Activated CD4-positive, alpha-beta T cell treated with anti-CD3 and anti-CD28 coated beads for 1 hour (primary cell): ENCODE results near the gene SPECC1.
A peak's percentile ranks its signal among the peaks of the same experiment; 100 is the strongest.
"Not testable (repeated sequence)": the region's sequence is repeated elsewhere in the genome, so short reads cannot be mapped to it uniquely, and the experiment has no call there.

Experiments used
- DNase-seq: peaks from one replicate; pipeline ENCODE4 v3.0.0-alpha.2; 2020

Gene SPECC1

GRCh38 chr17:20095336-20096080, 86.3 kb downstream of the SPECC1 start:
- no peak for DNase-seq

- no peak for DNase-seq
These were observed 87.3 kb downstream of the SPECC1 start for GRCh38 chr17:20096430-20096829.

DNA sequence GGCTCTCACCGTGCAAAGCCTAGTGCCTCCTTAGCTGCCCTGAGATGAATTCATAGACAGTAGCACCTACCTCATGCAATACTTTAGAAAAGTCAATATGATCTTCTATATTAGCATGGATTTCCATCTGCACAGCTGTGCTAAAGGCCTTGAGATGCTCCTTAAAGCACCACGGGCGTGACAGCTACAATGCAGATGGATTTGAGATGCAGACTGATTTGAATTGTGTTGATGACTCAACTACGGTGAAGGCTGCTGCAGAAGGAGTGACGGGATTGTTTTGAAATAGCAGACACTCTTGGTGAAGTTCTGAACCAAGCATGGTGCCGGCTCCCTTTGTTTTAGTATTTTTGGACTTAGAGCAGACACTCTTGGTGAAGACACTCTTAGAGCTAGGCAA, 88.2 kb downstream of the SPECC1 start:
- DNase-seq: no peak

GRCh38 chr17:20098314-20098713, 89.2 kb downstream of the SPECC1 start:
- no peak for DNase-seq

GRCh38 chr17:20100806-20101205, 91.6 kb downstream of the SPECC1 start:
- DNase-seq: not testable (repeated sequence)

DNA sequence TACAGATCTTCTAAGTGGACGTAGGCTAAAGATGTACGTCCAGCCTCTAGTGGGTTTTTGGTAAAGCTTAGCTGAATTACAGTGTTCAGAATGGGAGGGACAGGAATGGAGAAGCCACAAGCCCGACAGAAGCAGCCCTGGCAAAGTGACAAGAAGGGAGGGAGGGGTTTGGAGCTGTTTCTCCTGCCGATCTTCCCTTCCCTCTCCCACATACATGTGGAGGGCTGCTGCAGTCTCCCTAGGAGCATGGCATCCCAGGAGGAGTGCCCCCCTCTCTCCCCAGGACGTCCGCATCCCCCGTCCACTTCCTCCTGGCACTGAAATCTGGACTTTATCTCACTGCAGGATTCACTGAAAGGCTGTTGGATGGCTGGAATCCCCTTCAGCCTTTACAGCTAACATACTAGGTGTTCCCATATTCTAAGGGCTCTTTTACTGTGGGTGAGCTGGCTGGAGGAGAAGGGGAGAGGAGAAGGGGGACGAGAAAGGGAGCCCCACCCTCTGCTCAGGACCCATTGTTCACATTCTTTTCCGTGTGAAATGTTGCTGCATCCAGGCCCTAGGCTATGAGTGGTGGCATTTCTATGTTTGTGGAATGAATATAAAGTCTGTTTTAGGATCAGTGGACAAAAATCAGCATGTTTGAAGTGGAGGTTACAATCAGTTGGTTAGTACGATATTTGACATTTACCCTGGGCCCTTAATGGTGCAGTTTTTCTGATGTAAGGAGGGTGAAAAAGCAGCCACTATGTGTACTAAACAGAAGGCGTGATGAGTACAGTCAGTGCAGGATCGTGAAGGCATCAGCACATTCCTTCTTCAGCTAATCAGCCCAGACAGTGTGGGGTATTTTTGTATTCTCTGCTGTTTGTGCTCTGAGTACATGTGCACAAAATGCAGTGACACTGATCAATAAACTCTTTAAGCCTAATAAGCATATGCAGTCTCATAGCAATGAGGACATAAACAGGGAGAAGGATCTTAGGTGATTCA, 94.6 kb downstream of the SPECC1 start:
- no peak for DNase-seq

GRCh38 chr17:20105539-20106280, 96.6 kb downstream of the SPECC1 start:
- no peak for DNase-seq

DNA sequence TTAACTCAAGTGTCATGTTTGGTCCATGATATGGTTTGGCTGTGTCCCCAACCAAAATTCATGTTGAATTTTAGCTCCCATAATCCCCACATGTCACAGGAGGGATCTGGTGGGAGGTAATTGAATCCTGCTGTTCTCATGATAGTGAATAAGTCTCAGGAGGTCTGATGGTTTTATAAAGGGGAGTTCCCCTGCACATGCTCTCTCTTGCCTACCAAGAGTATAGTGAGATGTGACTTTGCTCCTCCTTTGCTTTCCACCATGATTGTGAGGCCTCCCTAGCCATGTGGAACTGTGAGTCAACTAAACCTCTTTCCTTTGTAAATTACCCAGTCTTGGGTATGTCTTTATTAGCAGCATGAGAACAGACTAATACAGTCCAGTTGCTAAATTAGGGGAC, 97.3 kb downstream of the SPECC1 start:
- DNase-seq: not testable (repeated sequence)

DNA sequence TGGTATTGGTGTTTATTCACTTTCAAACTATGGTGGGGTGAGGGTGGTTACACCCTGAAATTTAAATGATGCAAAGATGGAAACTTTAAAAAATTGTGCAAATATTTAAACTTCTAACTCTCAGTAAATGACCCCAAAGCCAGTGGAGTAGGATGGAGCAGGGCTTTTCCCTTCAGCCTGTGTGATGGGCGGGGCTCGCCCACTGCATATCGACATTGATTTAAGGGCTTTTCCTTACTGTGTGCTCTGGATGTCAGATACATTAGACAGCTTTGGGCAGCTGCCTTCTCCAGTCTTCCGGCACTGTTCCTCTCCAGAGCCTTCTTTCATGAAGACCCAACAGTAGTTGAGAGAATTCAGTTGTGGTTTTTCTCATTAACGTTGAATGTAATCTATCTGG, 99.9 kb downstream of the SPECC1 start:
- no peak for DNase-seq

- DNase-seq: no peak
These were observed 102.4 kb downstream of the SPECC1 start for GRCh38 chr17:20111538-20111937.

- DNase-seq: no peak
These were observed 105.3 kb downstream of the SPECC1 start for GRCh38 chr17:20114466-20114865.

GRCh38 chr17:20116683-20117309, 107.6 kb downstream of the SPECC1 start:
- peak; percentile 15 for DNase-seq

DNA sequence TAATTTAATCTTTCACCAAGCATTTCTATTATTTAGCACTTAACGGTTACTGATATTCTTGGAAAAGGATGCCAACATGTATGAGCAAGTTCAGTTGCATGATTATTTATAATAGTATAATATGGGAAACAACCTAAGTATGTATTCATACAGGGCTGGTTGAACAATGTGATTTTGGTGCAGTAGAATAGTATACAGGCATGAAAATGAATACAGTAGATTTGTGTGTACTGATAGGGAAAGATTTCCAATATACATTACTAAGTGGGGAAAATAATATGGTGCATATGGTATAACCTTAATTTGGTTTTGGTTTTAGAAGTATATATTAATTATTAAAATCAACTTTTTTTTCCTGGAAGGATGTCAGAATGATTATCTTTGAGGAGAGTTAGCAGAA, 109.1 kb downstream of the SPECC1 start:
- DNase-seq: no peak

DNA sequence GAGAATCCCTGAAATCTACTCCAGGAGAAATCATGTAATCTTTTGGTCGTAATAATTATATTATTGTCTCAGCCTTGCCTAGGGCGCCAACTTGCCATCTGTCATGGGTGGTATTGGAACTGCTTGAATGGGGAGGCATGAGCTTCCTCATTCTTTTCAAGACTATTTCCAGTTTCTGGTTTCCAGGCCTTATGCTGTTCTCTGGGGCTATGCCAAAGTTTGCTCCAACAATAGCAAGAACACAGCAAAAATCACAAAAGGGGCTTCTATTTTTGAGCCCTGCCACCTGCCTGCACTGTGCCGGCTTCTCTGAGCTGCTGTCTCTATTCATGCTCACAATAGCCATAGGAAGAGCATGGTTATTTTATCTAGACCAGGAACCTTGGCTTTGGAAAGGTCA, 111.7 kb downstream of the SPECC1 start:
- no peak for DNase-seq

GRCh38 chr17:20121359-20122253, 112.4 kb downstream of the SPECC1 start:
- DNase-seq: peak; percentile 55

DNA sequence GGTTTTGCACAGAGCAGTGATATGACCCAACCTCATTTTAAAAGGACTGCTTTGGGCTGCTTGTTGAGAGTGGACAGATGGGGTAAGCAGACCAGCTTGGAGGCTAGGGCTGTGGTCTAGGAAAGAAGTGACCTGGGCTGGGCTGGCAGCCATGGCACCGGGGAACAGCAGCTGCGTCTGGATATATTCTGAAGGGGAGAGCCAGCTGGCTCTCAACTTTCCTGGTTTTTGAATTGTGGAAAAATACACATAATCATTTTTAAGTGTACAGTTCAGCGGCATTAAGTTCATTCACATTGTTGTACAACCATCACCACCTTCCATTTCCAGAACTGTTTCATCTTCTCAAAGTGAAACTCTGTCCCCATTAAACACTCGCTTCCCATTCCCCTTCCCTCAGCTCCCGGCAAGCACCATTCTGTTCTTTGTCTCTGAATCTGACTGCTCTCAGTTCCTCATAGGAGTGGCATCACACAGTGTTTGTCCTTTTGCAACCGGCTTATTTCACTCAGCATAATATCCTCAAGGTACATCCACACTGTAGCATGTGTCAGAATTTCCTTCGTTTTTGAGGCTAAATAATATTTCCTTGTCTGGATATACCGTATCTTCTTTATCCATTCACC, 113.2 kb downstream of the SPECC1 start:
- DNase-seq: no peak

- DNase-seq: no peak
These were observed 114.0 kb downstream of the SPECC1 start for GRCh38 chr17:20123209-20123608.

GRCh38 chr17:20125724-20126123, 116.6 kb downstream of the SPECC1 start:
- DNase-seq: no peak

- DNase-seq: no peak
These were observed 118.3 kb downstream of the SPECC1 start for GRCh38 chr17:20127360-20128035.

DNA sequence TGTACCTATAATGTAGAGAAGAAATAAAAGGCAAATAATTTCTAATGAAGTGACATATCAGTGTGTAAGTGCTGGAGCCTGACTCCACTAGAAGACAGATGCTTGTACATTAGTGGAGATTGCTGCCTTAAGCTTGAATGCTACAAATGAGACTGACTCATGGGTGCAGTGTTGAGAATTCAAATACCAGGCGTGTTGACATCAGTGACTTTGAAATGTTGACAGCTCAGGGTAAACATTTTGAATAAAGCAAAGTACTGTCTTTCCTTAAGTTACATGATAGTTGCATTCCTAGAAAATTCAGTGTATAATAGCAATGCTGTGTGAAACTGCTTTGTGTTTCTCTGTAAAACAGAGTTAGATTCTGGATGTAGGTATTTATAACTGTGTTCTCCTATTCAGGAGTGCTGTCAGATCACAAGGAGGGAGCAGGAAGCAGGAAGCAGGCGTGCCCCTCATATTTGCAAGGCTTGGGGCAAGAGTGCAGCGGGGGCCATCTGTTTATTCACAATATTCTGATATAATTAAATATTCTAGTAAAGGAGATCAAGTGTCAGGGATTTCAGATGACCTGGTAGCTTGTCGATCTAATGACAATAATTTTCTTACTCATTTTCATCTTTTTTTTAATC, 119.0 kb downstream of the SPECC1 start:
- no peak for DNase-seq
